GM12892 (cell line): ENCODE results near the gene CNRIP1.

Experiments
- DNase-seq: peaks from one replicate; pipeline ENCODE4 v3.0.0; 2011; ENCODE audit not compliant: insufficient read length
- FAIRE-seq: peaks from 2 replicates; lab custom pipeline; 2011; peaks lifted over from hg19 to GRCh38; lab: Jason Lieb, UNC
- POLR2A ChIP-seq: IDR thresholded peaks from 2 replicates; pipeline ENCODE4 v1.6.1; 2011; ENCODE audit warnings: low read depth, low read length, control low read depth
- POLR2AphosphoS5 ChIP-seq: IDR thresholded peaks from 2 replicates; pipeline ENCODE4 v1.6.1; 2011; ENCODE audit warnings: low read depth, low read length, control low read depth
- TAF1 ChIP-seq: IDR thresholded peaks from 2 replicates; pipeline ENCODE4 v1.6.1; 2011; ENCODE audit warnings: low read depth, mild to moderate bottlenecking, control low read depth, low read length, borderline replicate concordance

Gene CNRIP1

DNA sequence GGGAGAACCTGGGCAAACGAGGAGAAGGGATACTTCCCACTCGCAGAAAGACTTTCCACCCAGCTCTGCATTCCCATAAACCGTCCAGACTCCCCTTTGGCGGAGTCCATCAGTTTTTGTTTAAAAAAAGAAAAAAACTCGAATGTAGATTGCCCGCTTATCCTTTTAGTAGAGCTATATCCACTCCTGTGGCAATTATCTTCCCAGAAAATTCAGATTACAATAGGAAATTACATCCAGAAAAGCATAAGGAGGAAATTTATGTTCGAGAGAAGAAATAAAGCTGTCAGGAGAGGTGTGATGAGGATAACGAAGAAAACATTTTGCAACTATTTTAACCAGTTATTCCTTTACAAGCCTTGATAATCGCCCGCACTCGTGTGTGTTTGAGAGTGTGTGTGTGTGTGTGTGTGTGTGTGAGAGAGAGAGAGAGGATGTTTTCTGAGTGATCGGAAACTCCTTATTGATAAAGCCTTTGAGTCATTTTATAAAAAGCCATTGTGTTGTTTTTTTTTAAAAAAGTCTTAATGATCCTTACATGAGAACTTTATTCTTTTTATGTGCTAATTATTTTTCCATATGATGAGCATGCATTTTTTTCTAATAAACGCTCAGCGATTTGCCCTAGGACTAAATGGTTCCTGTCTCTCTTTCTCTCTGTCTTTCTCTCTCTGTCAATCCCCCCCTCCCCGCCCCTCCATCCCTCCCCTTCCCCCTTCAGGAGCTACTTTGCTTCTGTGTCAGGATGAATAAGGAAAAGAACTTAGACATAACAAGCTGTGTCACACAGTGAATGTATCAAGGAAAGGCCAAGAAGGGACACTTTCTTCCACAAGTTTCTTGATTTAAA is 66.3 kb downstream of the CNRIP1 start:
- TF ChIP-seq TAF1, result no peak
- TF ChIP-seq POLR2A, result no peak
- TF ChIP-seq POLR2AphosphoS5, result no peak
- FAIRE-seq (peak; percentile 68), DNase-seq (no peak)

DNA sequence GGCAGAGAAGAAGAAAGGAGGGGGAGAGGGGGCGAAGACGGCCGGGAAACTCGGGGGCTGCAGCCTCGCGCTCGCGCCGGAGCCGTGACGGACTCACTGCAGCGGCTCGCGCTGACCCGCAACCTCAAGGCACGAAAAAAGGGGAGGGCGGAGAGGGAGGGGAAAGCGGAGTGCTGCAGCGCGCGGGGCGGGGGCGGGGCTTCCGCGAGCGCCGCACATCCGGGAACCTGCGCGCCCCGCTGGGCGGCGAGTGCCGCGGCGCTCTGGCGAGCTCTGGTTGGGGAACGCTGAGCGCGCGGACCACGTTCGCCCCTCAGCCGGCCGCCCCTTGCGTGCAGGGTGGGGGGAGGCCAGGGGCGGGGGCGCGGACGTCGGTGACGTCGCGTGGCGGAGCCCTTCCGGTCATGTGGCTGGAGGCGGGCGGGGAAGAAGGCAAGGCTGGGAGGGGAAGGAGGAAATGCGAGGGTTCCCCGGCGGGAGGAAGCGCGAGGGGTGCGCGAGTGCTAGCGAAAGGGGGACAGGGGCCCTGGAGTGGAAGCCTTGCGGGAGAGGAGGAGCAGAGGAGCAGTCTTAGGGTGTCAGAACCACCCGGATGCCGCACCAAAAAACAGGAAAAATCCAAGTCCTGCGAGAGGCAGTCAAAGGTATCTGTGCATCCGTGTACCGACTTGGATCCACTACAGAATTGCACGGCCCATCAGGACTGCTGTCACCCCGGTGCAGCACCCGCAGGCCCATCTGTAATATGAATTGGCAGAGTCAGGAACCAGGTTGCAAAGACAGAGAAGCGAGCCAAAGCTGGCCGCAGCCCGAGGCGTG is 67.1 kb downstream of the CNRIP1 start, which contains the start of gene PPP3R1:
PPP3R1 (minus strand) TSS at position 133 of the 819 bp plus-strand sequence. CDS start 405 bp downstream, outside the sequence.
- TF ChIP-seq POLR2A, result peak; percentile 94
- TF ChIP-seq POLR2AphosphoS5, result peak; percentile 95
- peak; percentile 59; the same call in 1 of the 2 replicates for TF ChIP-seq TAF1
- FAIRE-seq (peak; percentile 100), DNase-seq (peak; percentile 65)

DNA sequence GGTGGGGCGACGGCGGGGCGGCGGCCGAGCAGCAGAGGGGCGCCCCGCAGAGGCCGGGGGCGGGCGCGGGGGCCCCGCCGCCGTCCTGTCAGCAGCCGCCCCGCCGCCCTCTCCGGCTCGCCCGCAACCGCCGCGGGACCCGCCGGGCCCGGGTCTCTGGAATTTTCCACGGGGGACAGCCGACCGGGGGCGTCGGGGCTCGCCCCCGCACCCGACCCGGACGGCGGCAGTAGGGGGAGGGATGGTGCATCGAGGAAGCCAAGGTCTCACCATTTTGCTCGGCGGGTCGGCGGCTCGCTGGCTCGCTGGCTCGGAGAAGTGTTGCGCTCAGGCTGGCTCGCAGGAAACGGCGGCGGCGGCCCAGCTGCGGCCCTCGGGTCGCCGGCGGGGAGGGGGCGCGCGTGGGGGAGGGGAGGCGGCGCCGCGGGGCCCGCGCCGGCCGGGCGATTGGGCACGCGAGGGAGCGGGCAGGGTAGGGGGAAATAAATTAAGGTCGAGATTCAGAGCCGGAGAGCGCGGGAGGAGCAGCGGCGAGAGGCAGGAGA is 67.8 kb downstream of the CNRIP1 start:
- peak; percentile 63 for FAIRE-seq
- TF ChIP-seq POLR2AphosphoS5, result no peak
- TF ChIP-seq POLR2A, result no peak
- no peak for TF ChIP-seq TAF1
- DNase-seq, result peak; percentile 13

DNA sequence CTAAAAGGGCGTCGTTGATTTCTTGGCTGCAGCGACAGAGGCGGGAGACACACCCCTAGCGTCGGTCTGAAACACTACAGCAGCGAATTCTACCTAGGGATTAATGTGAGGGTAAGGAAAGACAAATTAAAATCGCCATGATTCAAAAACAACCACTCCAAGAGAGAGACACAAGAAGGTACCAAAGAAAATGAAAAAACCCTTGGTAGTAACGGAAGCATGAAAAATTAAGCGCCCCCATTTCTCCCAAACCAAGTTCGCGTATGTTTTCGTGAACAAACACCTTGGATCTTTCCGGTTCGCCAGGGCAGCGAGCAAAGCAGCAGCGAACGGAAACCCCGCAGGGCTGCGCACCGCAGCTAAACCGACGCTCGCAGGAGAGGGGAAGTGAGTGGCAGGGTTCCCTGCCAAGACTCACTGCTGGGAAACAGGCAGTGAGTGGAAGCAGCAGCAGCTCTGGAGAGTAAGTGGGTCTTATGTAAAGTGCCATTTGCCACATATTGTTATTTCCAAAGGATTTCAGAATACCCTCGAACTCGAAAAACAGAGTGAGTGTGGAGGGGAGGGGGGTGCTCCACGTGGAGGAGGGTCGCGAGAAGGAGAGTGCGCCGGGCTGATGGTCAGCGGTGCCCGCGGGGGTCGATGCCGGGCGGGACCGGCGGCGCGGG is 68.4 kb downstream of the CNRIP1 start:
- DNase-seq (peak; percentile 37), FAIRE-seq (peak; percentile 87)
- TF ChIP-seq POLR2AphosphoS5 (no peak), POLR2A (peak; percentile 40; the same call in 1 of the 2 replicates), TAF1 (no peak)

DNA sequence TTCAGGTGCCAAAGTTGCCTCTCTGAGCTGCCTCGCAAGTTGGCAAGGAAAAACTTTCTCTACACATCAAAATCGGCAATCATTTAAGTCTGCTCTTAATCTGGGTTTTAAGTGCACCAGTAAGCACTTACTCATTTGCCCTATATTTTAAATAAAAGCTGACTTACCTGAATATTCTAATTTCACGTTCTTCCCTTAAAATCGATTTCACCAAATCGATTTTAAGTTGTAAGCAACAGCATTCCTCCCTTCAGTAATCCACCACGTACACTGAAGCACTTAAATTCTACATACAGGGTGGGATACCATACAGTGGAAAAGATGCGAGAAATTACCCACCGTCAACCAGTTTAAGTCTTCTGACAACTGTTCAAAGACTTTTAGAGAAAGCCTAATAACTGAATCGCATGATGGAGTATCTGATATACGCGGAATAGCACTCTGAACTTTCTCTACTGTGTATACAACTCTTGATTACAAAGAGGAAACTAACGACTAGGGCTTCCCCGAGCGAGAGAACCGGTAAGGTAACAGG is 69.0 kb downstream of the CNRIP1 start:
- FAIRE-seq, result no peak
- no peak for TF ChIP-seq POLR2AphosphoS5
- no peak for DNase-seq

DNA sequence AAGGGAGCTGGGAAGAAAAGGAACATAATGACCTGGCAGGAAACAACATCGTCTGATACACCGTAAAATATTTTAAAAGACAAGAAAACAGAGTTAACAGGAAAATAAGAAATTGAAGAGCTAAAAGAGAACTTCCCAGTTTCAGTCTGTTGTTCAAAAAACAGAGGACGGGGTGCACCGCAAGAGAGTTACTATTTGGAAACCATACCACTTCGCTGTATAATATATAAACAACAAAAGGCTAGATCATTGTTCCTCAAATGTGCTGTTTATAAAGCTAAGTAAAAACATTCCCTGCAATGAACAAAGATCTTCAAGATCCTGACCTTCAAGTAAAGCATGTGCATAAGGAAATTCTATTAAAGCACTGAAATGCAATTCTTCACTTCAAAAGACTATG is 69.6 kb downstream of the CNRIP1 start:
- FAIRE-seq (peak; percentile 5), DNase-seq (no peak)
- no peak for TF ChIP-seq POLR2AphosphoS5
- no peak for TF ChIP-seq POLR2A
- no peak for TF ChIP-seq TAF1

DNA sequence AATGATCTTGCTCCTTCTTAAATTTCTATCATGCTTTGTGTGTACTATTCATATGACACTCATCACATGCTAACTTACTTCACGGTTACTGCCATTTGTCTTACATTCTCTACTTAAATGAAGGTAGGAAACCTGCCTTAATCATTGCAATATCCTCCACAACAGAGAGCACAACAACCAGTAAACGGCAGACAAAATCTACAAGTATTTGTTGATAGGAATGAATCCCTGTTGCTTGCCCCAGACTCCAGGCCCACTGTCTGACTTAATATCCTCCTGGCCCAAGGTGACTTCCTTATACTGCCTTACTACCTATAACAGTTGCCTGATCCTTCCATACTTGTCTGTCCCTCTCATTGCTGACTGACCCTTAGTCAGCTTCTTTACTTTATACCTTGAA is 70.9 kb downstream of the CNRIP1 start:
- no peak for DNase-seq
- TF ChIP-seq TAF1 (no peak), POLR2AphosphoS5 (no peak), POLR2A (no peak)
- peak; percentile 33 for FAIRE-seq

DNA sequence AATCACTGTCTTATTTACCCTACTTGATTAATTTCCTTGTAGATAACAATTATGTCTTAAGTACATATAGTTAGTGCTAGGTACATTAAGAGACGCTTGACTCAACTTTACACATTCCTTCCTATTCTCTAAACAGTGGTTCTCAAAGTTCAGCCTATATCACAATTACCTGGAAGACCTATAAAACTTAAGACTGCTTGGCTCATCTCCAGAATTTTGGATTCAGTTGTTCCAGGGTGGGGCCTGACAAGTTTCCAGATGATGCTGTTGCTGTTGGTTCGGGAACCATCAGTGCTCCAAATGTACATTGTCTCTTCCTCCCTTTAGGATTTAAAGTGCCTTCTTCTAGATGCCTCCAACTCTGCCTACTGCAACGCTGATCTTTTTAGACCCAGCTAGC is 71.4 kb downstream of the CNRIP1 start:
- DNase-seq (no peak), FAIRE-seq (no peak)
- TF ChIP-seq POLR2AphosphoS5 (no peak), TAF1 (no peak), POLR2A (no peak)

DNA sequence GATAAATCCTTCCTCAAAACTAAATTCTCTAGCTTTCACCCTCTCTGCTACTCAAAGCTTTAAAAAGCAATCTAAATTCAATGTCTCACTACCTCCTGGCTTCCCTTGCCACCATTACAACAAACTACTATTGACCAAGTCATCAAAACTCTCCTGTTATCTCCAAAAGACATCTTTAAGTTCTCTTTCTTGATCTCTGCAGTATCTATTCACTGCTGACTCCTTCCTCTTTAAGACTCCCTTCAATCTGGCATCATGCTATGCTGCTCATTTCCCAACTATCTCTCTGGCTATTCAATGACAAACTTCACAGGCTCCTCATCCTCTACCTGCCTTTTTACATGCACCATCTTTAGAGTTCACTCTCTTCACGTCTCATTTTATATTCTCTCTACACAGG is 73.4 kb downstream of the CNRIP1 start:
- DNase-seq (no peak), FAIRE-seq (no peak)
- TF ChIP-seq POLR2A (no peak), TAF1 (no peak), POLR2AphosphoS5 (no peak)

DNA sequence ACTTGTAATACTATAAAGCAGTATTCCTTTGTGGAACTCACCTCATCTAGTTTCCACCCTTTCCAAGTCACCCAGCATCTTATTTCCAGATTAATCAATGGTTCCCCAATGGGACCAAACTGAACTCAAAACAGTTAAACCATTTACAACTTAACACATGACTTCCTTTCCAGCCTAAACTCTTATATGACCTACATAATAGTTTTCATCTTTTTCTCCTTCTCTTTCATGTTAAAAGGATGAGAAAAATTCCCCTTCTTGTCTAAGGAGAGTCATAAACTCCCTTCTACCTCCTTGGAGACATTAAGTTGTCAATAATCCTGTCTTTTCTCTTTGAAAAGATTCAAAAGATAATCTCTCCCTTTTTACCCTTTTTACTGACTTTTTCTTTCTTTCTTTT is 74.1 kb downstream of the CNRIP1 start:
- DNase-seq (no peak), FAIRE-seq (no peak)
- TF ChIP-seq POLR2A (no peak), POLR2AphosphoS5 (no peak), TAF1 (no peak)

DNA sequence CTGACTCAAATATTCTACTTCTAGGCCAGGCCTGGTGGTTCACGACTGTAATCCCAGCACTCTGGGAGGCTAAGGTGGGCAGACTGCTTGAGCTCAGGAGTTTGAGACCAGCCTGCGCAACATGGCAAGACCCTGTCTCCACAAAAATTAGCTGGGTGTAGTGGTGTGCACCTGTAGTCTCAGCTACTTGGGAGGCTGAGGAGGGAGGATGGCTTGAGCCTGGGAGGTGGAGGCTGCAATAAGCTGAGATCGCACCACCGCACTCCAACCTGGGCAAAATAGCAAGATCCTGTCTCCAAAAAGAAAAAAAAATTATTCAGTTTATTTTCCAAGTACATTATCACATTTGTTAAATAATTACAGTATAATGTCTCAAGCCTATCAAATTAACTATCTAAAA is 74.7 kb downstream of the CNRIP1 start:
- FAIRE-seq (no peak), DNase-seq (no peak)
- no peak for TF ChIP-seq POLR2AphosphoS5
- no peak for TF ChIP-seq POLR2A
- TF ChIP-seq TAF1, result no peak
